ENCODE measurements around the gene ALPL.

Gene ALPL

GRCh38 chr1:21491488-21492355 lies 17.5 kb upstream of the ALPL start:
- Histone ChIP-seq H3K27me3 (ENCODE audit: control insufficient read depth in 5 of 5, insufficient read depth in 4 of 5, low read length in 5 of 5) (peaks cover 0 to 12% (median 6%) of the 10 kb centered on the region in 5 donors), H3K36me3 (ENCODE audit: control insufficient read depth in 5 of 5, insufficient read depth in 5 of 5, low read length in 5 of 5) (no peaks in the 10 kb centered on the region), H3K27ac (ENCODE audit: low read depth, low read length) (no peak overlapping the region), H3K4me1 (ENCODE audit: control insufficient read depth in 5 of 5, insufficient read depth in 5 of 5, low read length in 5 of 5) (peaks cover 0 to 16% (median 7%) of the 10 kb centered on the region in 5 donors), H3K9me3 (ENCODE audit: control insufficient read depth in 5 of 5, low read length in 5 of 5) (peaks cover 0 to 4% (median 0%) of the 10 kb centered on the region in 5 donors), H3K4me3 (ENCODE audit: low read depth in 1 of 5, low read length in 5 of 5) (no peak overlapping the region), H3K9ac (ENCODE audit: low read length in 5 of 5) (no peak overlapping the region)

- Histone ChIP-seq H3K9me3 (ENCODE audit: control insufficient read depth in 5 of 5, low read length in 5 of 5) (peaks cover 0 to 4% (median 0%) of the 10 kb centered on the region in 5 donors), H3K36me3 (ENCODE audit: control insufficient read depth in 5 of 5, insufficient read depth in 5 of 5, low read length in 5 of 5) (no peaks in the 10 kb centered on the region), H3K9ac (ENCODE audit: low read length in 5 of 5) (no peak overlapping the region), H3K27ac (ENCODE audit: low read depth, low read length) (no peak overlapping the region), H3K27me3 (ENCODE audit: control insufficient read depth in 5 of 5, insufficient read depth in 4 of 5, low read length in 5 of 5) (peaks cover 0 to 12% (median 6%) of the 10 kb centered on the region in 5 donors), H3K4me1 (ENCODE audit: control insufficient read depth in 5 of 5, insufficient read depth in 5 of 5, low read length in 5 of 5) (peaks cover 0 to 16% (median 7%) of the 10 kb centered on the region in 5 donors), H3K4me3 (ENCODE audit: low read depth in 1 of 5, low read length in 5 of 5) (no peak overlapping the region)
Measured at GRCh38 chr1:21492356-21492625, 16.9 kb upstream of the ALPL start.

- Histone ChIP-seq H3K4me1 (ENCODE audit: control insufficient read depth in 5 of 5, insufficient read depth in 5 of 5, low read length in 5 of 5) (peaks cover 0 to 16% (median 7%) of the 10 kb centered on the region in 5 donors), H3K9ac (ENCODE audit: low read length in 5 of 5) (no peak overlapping the region), H3K27ac (ENCODE audit: low read depth, low read length) (no peak overlapping the region), H3K4me3 (ENCODE audit: low read depth in 1 of 5, low read length in 5 of 5) (no peak overlapping the region), H3K36me3 (ENCODE audit: control insufficient read depth in 5 of 5, insufficient read depth in 5 of 5, low read length in 5 of 5) (no peaks in the 10 kb centered on the region), H3K9me3 (ENCODE audit: control insufficient read depth in 5 of 5, low read length in 5 of 5) (peaks cover 0 to 4% (median under 1%) of the 10 kb centered on the region in 5 donors), H3K27me3 (ENCODE audit: control insufficient read depth in 5 of 5, insufficient read depth in 4 of 5, low read length in 5 of 5) (peaks cover 0 to 5% (median under 1%) of the 10 kb centered on the region in 5 donors)
Measured at GRCh38 chr1:21494196-21494595, 15.0 kb upstream of the ALPL start.

- H3K4me3 ChIP-seq (ENCODE audit: low read depth in 1 of 5, low read length in 5 of 5) = no peak overlapping the region
- no peak overlapping the region for H3K27ac ChIP-seq (ENCODE audit: low read depth, low read length)
- no peaks in the 10 kb centered on the region for H3K36me3 ChIP-seq (ENCODE audit: control insufficient read depth in 5 of 5, insufficient read depth in 5 of 5, low read length in 5 of 5)
- peaks cover 0 to 5% (median 0%) of the 10 kb centered on the region in 5 donors for H3K27me3 ChIP-seq (ENCODE audit: control insufficient read depth in 5 of 5, insufficient read depth in 4 of 5, low read length in 5 of 5)
- peaks cover 0 to 4% (median 2%) of the 10 kb centered on the region in 5 donors for H3K9me3 ChIP-seq (ENCODE audit: control insufficient read depth in 5 of 5, low read length in 5 of 5)
- peaks cover 0 to 16% (median 7%) of the 10 kb centered on the region in 5 donors for H3K4me1 ChIP-seq (ENCODE audit: control insufficient read depth in 5 of 5, insufficient read depth in 5 of 5, low read length in 5 of 5)
- no peak overlapping the region for H3K9ac ChIP-seq (ENCODE audit: low read length in 5 of 5)
Measured at GRCh38 chr1:21495225-21495820, 13.9 kb upstream of the ALPL start.

GRCh38 chr1:21496063-21496462 lies 13.2 kb upstream of the ALPL start:
- Histone ChIP-seq H3K9me3 (ENCODE audit: control insufficient read depth in 5 of 5, low read length in 5 of 5) (peaks cover 0 to 4% (median 0%) of the 10 kb centered on the region in 5 donors), H3K9ac (ENCODE audit: low read length in 5 of 5) (no peak overlapping the region), H3K27me3 (ENCODE audit: control insufficient read depth in 5 of 5, insufficient read depth in 4 of 5, low read length in 5 of 5) (peaks cover 0 to 5% (median 0%) of the 10 kb centered on the region in 5 donors), H3K36me3 (ENCODE audit: control insufficient read depth in 5 of 5, insufficient read depth in 5 of 5, low read length in 5 of 5) (no peaks in the 10 kb centered on the region), H3K4me3 (ENCODE audit: low read depth in 1 of 5, low read length in 5 of 5) (no peak overlapping the region), H3K27ac (ENCODE audit: low read depth, low read length) (no peak overlapping the region), H3K4me1 (ENCODE audit: control insufficient read depth in 5 of 5, insufficient read depth in 5 of 5, low read length in 5 of 5) (peaks cover 0 to 14% (median 7%) of the 10 kb centered on the region in 5 donors)

- Histone ChIP-seq H3K9ac (ENCODE audit: low read length in 5 of 5) (no peak overlapping the region), H3K36me3 (ENCODE audit: control insufficient read depth in 5 of 5, insufficient read depth in 5 of 5, low read length in 5 of 5) (no peaks in the 10 kb centered on the region), H3K4me1 (ENCODE audit: control insufficient read depth in 5 of 5, insufficient read depth in 5 of 5, low read length in 5 of 5) (peaks cover 0 to 6% (median 5%) of the 10 kb centered on the region in 5 donors), H3K4me3 (ENCODE audit: low read depth in 1 of 5, low read length in 5 of 5) (no peak overlapping the region), H3K27me3 (ENCODE audit: control insufficient read depth in 5 of 5, insufficient read depth in 4 of 5, low read length in 5 of 5) (peaks cover 0 to 4% (median 0%) of the 10 kb centered on the region in 5 donors), H3K27ac (ENCODE audit: low read depth, low read length) (no peak overlapping the region), H3K9me3 (ENCODE audit: control insufficient read depth in 5 of 5, low read length in 5 of 5) (peaks cover 0 to 4% (median 0%) of the 10 kb centered on the region in 5 donors)
Measured at GRCh38 chr1:21496886-21497285, 12.3 kb upstream of the ALPL start.

- Histone ChIP-seq H3K9ac (ENCODE audit: low read length in 5 of 5) (no peak overlapping the region), H3K4me3 (ENCODE audit: low read depth in 1 of 5, low read length in 5 of 5) (no peak overlapping the region), H3K9me3 (ENCODE audit: control insufficient read depth in 5 of 5, low read length in 5 of 5) (peaks cover 0 to 4% (median 0%) of the 10 kb centered on the region in 5 donors), H3K4me1 (ENCODE audit: control insufficient read depth in 5 of 5, insufficient read depth in 5 of 5, low read length in 5 of 5) (no peaks in the 10 kb centered on the region), H3K36me3 (ENCODE audit: control insufficient read depth in 5 of 5, insufficient read depth in 5 of 5, low read length in 5 of 5) (no peaks in the 10 kb centered on the region), H3K27ac (ENCODE audit: low read depth, low read length) (no peak overlapping the region), H3K27me3 (ENCODE audit: control insufficient read depth in 5 of 5, insufficient read depth in 4 of 5, low read length in 5 of 5) (peaks cover 0 to 3% (median 0%) of the 10 kb centered on the region in 5 donors)
Measured at GRCh38 chr1:21497466-21498061, 11.7 kb upstream of the ALPL start.

GRCh38 chr1:21499283-21499950 lies 9.8 kb upstream of the ALPL start:
- H3K27ac ChIP-seq (ENCODE audit: low read depth, low read length) = no peak overlapping the region
- peaks cover 2 to 5% (median 3%) of the 10 kb centered on the region in 5 donors for H3K27me3 ChIP-seq (ENCODE audit: control insufficient read depth in 5 of 5, insufficient read depth in 4 of 5, low read length in 5 of 5)
- no peaks in the 10 kb centered on the region for H3K36me3 ChIP-seq (ENCODE audit: control insufficient read depth in 5 of 5, insufficient read depth in 5 of 5, low read length in 5 of 5)
- H3K4me1 ChIP-seq (ENCODE audit: control insufficient read depth in 5 of 5, insufficient read depth in 5 of 5, low read length in 5 of 5) = no peaks in the 10 kb centered on the region
- H3K9me3 ChIP-seq (ENCODE audit: control insufficient read depth in 5 of 5, low read length in 5 of 5) = peaks cover 0 to 4% (median 0%) of the 10 kb centered on the region in 5 donors
- no peak overlapping the region for H3K4me3 ChIP-seq (ENCODE audit: low read depth in 1 of 5, low read length in 5 of 5)
- no peak overlapping the region for H3K9ac ChIP-seq (ENCODE audit: low read length in 5 of 5)

- Histone ChIP-seq H3K27ac (ENCODE audit: low read depth, low read length) (no peak overlapping the region), H3K4me3 (ENCODE audit: low read depth in 1 of 5, low read length in 5 of 5) (no peak overlapping the region), H3K9me3 (ENCODE audit: control insufficient read depth in 5 of 5, low read length in 5 of 5) (peaks cover 0 to 4% (median 0%) of the 10 kb centered on the region in 5 donors), H3K9ac (ENCODE audit: low read length in 5 of 5) (no peak overlapping the region), H3K4me1 (ENCODE audit: control insufficient read depth in 5 of 5, insufficient read depth in 5 of 5, low read length in 5 of 5) (peaks cover 2 to 7% (median 4%) of the 10 kb centered on the region in 5 donors), H3K27me3 (ENCODE audit: control insufficient read depth in 5 of 5, insufficient read depth in 4 of 5, low read length in 5 of 5) (peaks cover 3 to 26% (median 16%) of the 10 kb centered on the region in 5 donors), H3K36me3 (ENCODE audit: control insufficient read depth in 5 of 5, insufficient read depth in 5 of 5, low read length in 5 of 5) (no peaks in the 10 kb centered on the region)
Measured at GRCh38 chr1:21503706-21504377, 5.4 kb upstream of the ALPL start.
